Calu3 (cell line): ENCODE results near the gene ALDH9A1. TPM values are rescaled to one million over a fixed set of nuclear protein-coding genes. Genes with fewer than 3 reads are reported as not detected.

Source experiments
- BruUV-seq: library from RNA; stranded (reverse); fragments of 400-500 nt; replicated peaks from 2 replicates; lab custom pipeline; 2021; lab: Mats Ljungman, UMichigan
- CTCF ChIA-PET: fragments of 300-600 bp; sonication (Branson Sonifier 250); formaldehyde crosslinking; loops from one replicate; lab custom pipeline; 2022; ENCODE audit warnings: antibody characterized with exemption; lab: Charles Lee
- DNase-seq: peaks from one replicate; pipeline ENCODE4 v3.0.0; 2022
- H3K27ac Mint-ChIP-seq: one replicate; pipeline ENCODE4 v1.8.0; 2022; ENCODE audit warnings: mixed read lengths; ENCODE audit not compliant: unreplicated experiment
- H3K27me3 Mint-ChIP-seq: one replicate; pipeline ENCODE4 v1.8.0; 2022; ENCODE audit warnings: mixed read lengths; ENCODE audit not compliant: unreplicated experiment
- H3K36me3 Mint-ChIP-seq: one replicate; pipeline ENCODE4 v1.8.0; 2022; ENCODE audit warnings: mild to moderate bottlenecking, moderate library complexity, mixed read lengths; ENCODE audit not compliant: insufficient read depth, unreplicated experiment
- H3K4me1 Mint-ChIP-seq: one replicate; pipeline ENCODE4 v1.8.0; 2022; ENCODE audit warnings: mild to moderate bottlenecking, low read depth, mixed read lengths; ENCODE audit not compliant: unreplicated experiment
- H3K4me3 Mint-ChIP-seq: one replicate; pipeline ENCODE4 v1.8.0; 2022; ENCODE audit warnings: mild to moderate bottlenecking, low read depth, moderate library complexity, mixed read lengths; ENCODE audit not compliant: unreplicated experiment
- H3K9me3 Mint-ChIP-seq: one replicate; pipeline ENCODE4 v1.8.0; 2022; ENCODE audit warnings: low read depth, mixed read lengths; ENCODE audit not compliant: unreplicated experiment
- CTCF ChIP-seq: fragments of 200-600 bp; IDR thresholded peaks from one replicate; pipeline ENCODE4 v1.8.0; 2022; ENCODE audit warnings: antibody characterized with exemption; ENCODE audit not compliant: unreplicated experiment
- intact Hi-C: fragments of 100-400 bp; cut with micrococcal nuclease; formaldehyde crosslinking; loops from one replicate; pipeline ENCODE4 v1.10.0; 2022; ENCODE audit not compliant: unreplicated experiment
- total RNA-seq: library from RNA; stranded (reverse); gene quantifications from 2 replicates; pipeline ENCODE4 v1.2.3, GENCODE V29; 2022

ALDH9A1 gene
- total RNA-seq, 1 experiment from 2014 or later: 57.0 TPM

DNA sequence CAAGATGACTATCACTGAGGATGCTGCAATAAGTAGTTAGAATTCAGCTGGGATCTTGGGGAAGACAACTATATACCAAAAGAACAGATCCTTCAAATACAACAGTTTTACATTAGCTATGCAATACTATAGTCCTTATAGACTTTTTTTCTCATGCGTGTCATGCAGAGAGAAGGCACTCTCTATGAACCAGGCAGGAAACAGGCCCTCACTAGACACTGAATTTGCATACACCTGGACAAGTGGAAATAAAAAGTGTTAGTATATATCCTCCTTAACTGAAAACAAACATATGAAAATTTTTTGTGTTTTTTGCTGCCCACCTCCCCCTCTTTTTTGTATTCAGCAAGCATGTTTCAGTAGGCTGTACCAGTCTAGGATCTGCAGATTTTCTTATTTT is 40.4 kb upstream of the ALDH9A1 start:
- no peak overlapping the region for H3K4me3 Mint-ChIP-seq
- no peak for TF ChIP-seq CTCF
- BruUV-seq: no TSS peak
- H3K27me3 Mint-ChIP-seq: no peaks in the 10 kb centered on the region
- DNase-seq: no peak
- no peaks in the 10 kb centered on the region for H3K4me1 Mint-ChIP-seq
- H3K9me3 Mint-ChIP-seq: no peaks in the 10 kb centered on the region
- CTCF ChIA-PET: no interaction called here
- no peak overlapping the region for H3K27ac Mint-ChIP-seq
- peaks cover 18% of the 10 kb centered on the region for H3K36me3 Mint-ChIP-seq
- intact Hi-C loops: no loop called here

GRCh38 chr1:165737196-165737595 is 38.8 kb upstream of the ALDH9A1 start:
- no peak for DNase-seq
- H3K4me1 Mint-ChIP-seq: no peaks in the 10 kb centered on the region
- no peak overlapping the region for H3K27ac Mint-ChIP-seq
- H3K36me3 Mint-ChIP-seq: peaks cover 6% of the 10 kb centered on the region
- no peak overlapping the region for H3K4me3 Mint-ChIP-seq
- BruUV-seq: no TSS peak
- no peaks in the 10 kb centered on the region for H3K9me3 Mint-ChIP-seq
- no peak for TF ChIP-seq CTCF
- CTCF ChIA-PET: no interaction called here
- no peaks in the 10 kb centered on the region for H3K27me3 Mint-ChIP-seq
- intact Hi-C loops: no loop called here

DNA sequence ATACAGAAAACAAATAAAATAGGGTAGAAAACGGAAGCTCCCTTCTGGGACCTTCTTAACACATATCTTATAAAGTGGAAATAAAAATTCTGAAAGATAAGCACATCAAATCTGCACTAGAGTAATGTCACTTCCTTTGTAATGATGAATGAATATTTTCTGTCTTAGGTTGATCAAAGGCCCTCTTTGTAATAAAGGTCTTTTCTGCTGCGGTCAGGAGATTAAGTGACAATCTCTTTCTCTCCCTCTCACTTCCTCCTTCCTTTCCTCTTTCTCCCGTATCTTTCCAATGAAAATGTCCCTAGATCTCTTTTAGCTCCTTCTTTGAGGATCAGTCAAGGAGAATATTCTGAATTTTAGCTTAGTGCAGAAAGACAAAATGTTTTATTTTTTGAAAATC is 36.5 kb upstream of the ALDH9A1 start:
- H3K27me3 Mint-ChIP-seq: no peaks in the 10 kb centered on the region
- no TSS peak for BruUV-seq
- CTCF ChIA-PET: interaction anchor here (0.7 kb wide), 1 partner anchor 341 kb away, joined by 5 read pairs; no protein-coding TSS in a partner anchor
- no peak for DNase-seq
- no peak overlapping the region for H3K4me3 Mint-ChIP-seq
- no peaks in the 10 kb centered on the region for H3K4me1 Mint-ChIP-seq
- TF ChIP-seq CTCF: no peak
- no peaks in the 10 kb centered on the region for H3K36me3 Mint-ChIP-seq
- no peak overlapping the region for H3K27ac Mint-ChIP-seq
- intact Hi-C loops: no loop called here
- no peaks in the 10 kb centered on the region for H3K9me3 Mint-ChIP-seq

DNA sequence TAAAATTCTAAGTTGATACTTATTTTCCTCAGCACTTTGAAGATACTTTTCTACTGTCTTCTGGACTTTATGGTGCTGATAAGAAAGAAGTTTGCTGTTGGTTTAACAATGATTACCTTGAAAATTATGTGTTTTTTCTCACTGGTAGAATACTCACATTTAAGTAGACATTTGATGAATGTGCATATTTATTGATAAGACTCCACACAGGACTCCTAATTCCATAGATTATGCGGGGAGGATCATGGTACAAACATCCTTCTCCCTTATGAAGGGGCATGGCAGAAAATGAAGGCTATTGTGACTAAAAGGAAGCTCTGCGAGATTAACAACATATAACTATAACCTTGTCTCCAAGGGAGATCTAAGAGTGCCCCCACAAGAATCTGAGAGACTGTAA is 28.5 kb upstream of the ALDH9A1 start:
- no peak for DNase-seq
- BruUV-seq: no TSS peak
- TF ChIP-seq CTCF: no peak
- Mint-ChIP-seq H3K36me3 (peaks cover 5% of the 10 kb centered on the region), H3K4me3 (no peak overlapping the region), H3K27me3 (no peaks in the 10 kb centered on the region), H3K27ac (no peak overlapping the region), H3K4me1 (no peaks in the 10 kb centered on the region), H3K9me3 (no peaks in the 10 kb centered on the region)
- intact Hi-C loops: no loop called here
- CTCF ChIA-PET: no interaction called here

GRCh38 chr1:165726169-165726568 is 27.8 kb upstream of the ALDH9A1 start:
- TF ChIP-seq CTCF: no peak
- H3K9me3 Mint-ChIP-seq: no peaks in the 10 kb centered on the region
- intact Hi-C loops: no loop called here
- H3K36me3 Mint-ChIP-seq: peaks cover 5% of the 10 kb centered on the region
- H3K4me3 Mint-ChIP-seq: no peak overlapping the region
- H3K27ac Mint-ChIP-seq: no peak overlapping the region
- no peaks in the 10 kb centered on the region for H3K4me1 Mint-ChIP-seq
- CTCF ChIA-PET: no interaction called here
- no peaks in the 10 kb centered on the region for H3K27me3 Mint-ChIP-seq
- BruUV-seq: no TSS peak
- no peak for DNase-seq
